ENCODE measurements around the gene ZFP92. TPM values are rescaled to one million over a fixed set of nuclear protein-coding genes. Genes with fewer than 3 reads are reported as not detected.

Gene ZFP92
- total and polyA plus RNA-seq, 9 donors = 0.62 to 1.1 (median 0.88) TPM

- 84% methylated on average over 26 of the region's 30 CpGs for WGBS (ENCODE audit: insufficient coverage)
- H3K36me3 ChIP-seq (ENCODE audit: control insufficient read depth, insufficient read depth, low read length) = no peaks in the 10 kb centered on the region
- H3K4me3 ChIP-seq (ENCODE audit: low read length) = no peak within 1 kb of the TSS
- H3K27ac ChIP-seq (ENCODE audit: low read length) = no peak within 1 kb of the TSS
- DNase-seq = no peak
- H3K4me1 ChIP-seq (ENCODE audit: control insufficient read depth, insufficient read depth, low read length) = peaks cover 4% of the 10 kb centered on the region
- no peaks in the 10 kb centered on the region for H3K27me3 ChIP-seq (ENCODE audit: control insufficient read depth, insufficient read depth, low read length)
- no peaks in the 10 kb centered on the region for H3K9me3 ChIP-seq (replicated peaks; ENCODE audit: control insufficient read depth, low read depth, low read length)
These were observed 34.8 kb downstream of the ZFP92 start, which contains the start of gene TREX2 for GRCh38 chrX:153445856-153446635. Gene TREX2, minus strand, starts transcription at chrX:153446056. Its CDS starts 626 bp downstream, at chrX:153445430.

- no peaks in the 10 kb centered on the region for H3K36me3 ChIP-seq (ENCODE audit: control insufficient read depth, insufficient read depth, low read length)
These were observed 35.3 kb downstream of the ZFP92 start for GRCh38 chrX:153446636-153446936.

GRCh38 chrX:153446950-153447580 is 35.8 kb downstream of the ZFP92 start:
- Histone ChIP-seq H3K36me3 (ENCODE audit: control insufficient read depth, insufficient read depth, low read length) (no peaks in the 10 kb centered on the region), H3K9me3 (replicated peaks; ENCODE audit: control insufficient read depth, low read depth, low read length) (no peaks in the 10 kb centered on the region), H3K4me3 (ENCODE audit: low read length) (no peak overlapping the region), H3K27ac (ENCODE audit: low read length) (no peak overlapping the region), H3K27me3 (ENCODE audit: control insufficient read depth, insufficient read depth, low read length) (no peaks in the 10 kb centered on the region), H3K4me1 (ENCODE audit: control insufficient read depth, insufficient read depth, low read length) (peaks cover 4% of the 10 kb centered on the region)
- no peak for DNase-seq
- WGBS (ENCODE audit: insufficient coverage) = 83% methylated on average over 15 of the region's 17 CpGs

More at GRCh38 chrX:153446636-153446936, 35.3 kb downstream of the ZFP92 start:
- no peak for DNase-seq
- H3K4me1 ChIP-seq (ENCODE audit: control insufficient read depth, insufficient read depth, low read length) = peaks cover 4% of the 10 kb centered on the region
- WGBS (ENCODE audit: insufficient coverage) = 76% methylated on average over 7 of the region's 10 CpGs
- no peak overlapping the region for H3K27ac ChIP-seq (ENCODE audit: low read length)
- H3K9me3 ChIP-seq (replicated peaks; ENCODE audit: control insufficient read depth, low read depth, low read length) = no peaks in the 10 kb centered on the region
- H3K4me3 ChIP-seq (ENCODE audit: low read length) = no peak overlapping the region
- no peaks in the 10 kb centered on the region for H3K27me3 ChIP-seq (ENCODE audit: control insufficient read depth, insufficient read depth, low read length)

GRCh38 chrX:153447581-153447960 is 36.3 kb downstream of the ZFP92 start:
- H3K27me3 ChIP-seq (ENCODE audit: control insufficient read depth, insufficient read depth, low read length) = no peaks in the 10 kb centered on the region
- no peaks in the 10 kb centered on the region for H3K36me3 ChIP-seq (ENCODE audit: control insufficient read depth, insufficient read depth, low read length)
- peaks cover 4% of the 10 kb centered on the region for H3K4me1 ChIP-seq (ENCODE audit: control insufficient read depth, insufficient read depth, low read length)
- H3K27ac ChIP-seq (ENCODE audit: low read length) = no peak overlapping the region
- H3K4me3 ChIP-seq (ENCODE audit: low read length) = no peak overlapping the region
- DNase-seq = no peak
- WGBS (ENCODE audit: insufficient coverage) = 82% methylated on average over 5 of the region's 8 CpGs
- H3K9me3 ChIP-seq (replicated peaks; ENCODE audit: control insufficient read depth, low read depth, low read length) = no peaks in the 10 kb centered on the region

GRCh38 chrX:153448556-153449367 is 37.5 kb downstream of the ZFP92 start:
- 89% methylated on average over 17 of the region's 21 CpGs for WGBS (ENCODE audit: insufficient coverage)
- H3K27me3 ChIP-seq (ENCODE audit: control insufficient read depth, insufficient read depth, low read length) = no peaks in the 10 kb centered on the region
- DNase-seq = no peak
- no peak overlapping the region for H3K27ac ChIP-seq (ENCODE audit: low read length)
- H3K36me3 ChIP-seq (ENCODE audit: control insufficient read depth, insufficient read depth, low read length) = peaks cover 3% of the 10 kb centered on the region
- no peaks in the 10 kb centered on the region for H3K9me3 ChIP-seq (replicated peaks; ENCODE audit: control insufficient read depth, low read depth, low read length)
- no peak overlapping the region for H3K4me3 ChIP-seq (ENCODE audit: low read length)
- H3K4me1 ChIP-seq (ENCODE audit: control insufficient read depth, insufficient read depth, low read length) = peaks cover 4% of the 10 kb centered on the region

- Histone ChIP-seq H3K27me3 (ENCODE audit: control insufficient read depth, insufficient read depth, low read length) (no peaks in the 10 kb centered on the region), H3K4me1 (ENCODE audit: control insufficient read depth, insufficient read depth, low read length) (peaks cover 10% of the 10 kb centered on the region), H3K36me3 (ENCODE audit: control insufficient read depth, insufficient read depth, low read length) (peaks cover 6% of the 10 kb centered on the region), H3K9me3 (replicated peaks; ENCODE audit: control insufficient read depth, low read depth, low read length) (no peaks in the 10 kb centered on the region), H3K27ac (ENCODE audit: low read length) (no peak overlapping the region), H3K4me3 (ENCODE audit: low read length) (no peak overlapping the region)
- DNase-seq = no peak
- 86% methylated on average over 13 of the region's 15 CpGs for WGBS (ENCODE audit: insufficient coverage)
These were observed 38.3 kb downstream of the ZFP92 start for GRCh38 chrX:153449368-153450113.

GRCh38 chrX:153450114-153450948 is 39.1 kb downstream of the ZFP92 start:
- peaks cover 10% of the 10 kb centered on the region for H3K36me3 ChIP-seq (ENCODE audit: control insufficient read depth, insufficient read depth, low read length)
- no peak for DNase-seq
- H3K27ac ChIP-seq (ENCODE audit: low read length) = no peak overlapping the region
- peaks cover 18% of the 10 kb centered on the region for H3K4me1 ChIP-seq (ENCODE audit: control insufficient read depth, insufficient read depth, low read length)
- H3K4me3 ChIP-seq (ENCODE audit: low read length) = no peak overlapping the region
- WGBS (ENCODE audit: insufficient coverage) = 89% methylated on average over 20 of the region's 26 CpGs
- H3K27me3 ChIP-seq (ENCODE audit: control insufficient read depth, insufficient read depth, low read length) = no peaks in the 10 kb centered on the region
- H3K9me3 ChIP-seq (replicated peaks; ENCODE audit: control insufficient read depth, low read depth, low read length) = no peaks in the 10 kb centered on the region

GRCh38 chrX:153450949-153451277 is 39.6 kb downstream of the ZFP92 start:
- DNase-seq = no peak
- H3K27ac ChIP-seq (ENCODE audit: low read length) = no peak overlapping the region
- WGBS (ENCODE audit: insufficient coverage) = 83% methylated on average over 3 of the region's 8 CpGs
- H3K4me3 ChIP-seq (ENCODE audit: low read length) = no peak overlapping the region
- H3K36me3 ChIP-seq (ENCODE audit: control insufficient read depth, insufficient read depth, low read length) = peaks cover 10% of the 10 kb centered on the region
- H3K4me1 ChIP-seq (ENCODE audit: control insufficient read depth, insufficient read depth, low read length) = peaks cover 23% of the 10 kb centered on the region
- no peaks in the 10 kb centered on the region for H3K27me3 ChIP-seq (ENCODE audit: control insufficient read depth, insufficient read depth, low read length)
- H3K9me3 ChIP-seq (replicated peaks; ENCODE audit: control insufficient read depth, low read depth, low read length) = no peaks in the 10 kb centered on the region

- no peaks in the 10 kb centered on the region for H3K9me3 ChIP-seq (replicated peaks; ENCODE audit: control insufficient read depth, low read depth, low read length)
- H3K4me3 ChIP-seq (ENCODE audit: low read length) = no peak overlapping the region
- peaks cover 10% of the 10 kb centered on the region for H3K36me3 ChIP-seq (ENCODE audit: control insufficient read depth, insufficient read depth, low read length)
- H3K4me1 ChIP-seq (ENCODE audit: control insufficient read depth, insufficient read depth, low read length) = peaks cover 58% of the 10 kb centered on the region
- peak overlapping the region; percentile 59 for H3K27ac ChIP-seq (ENCODE audit: low read length)
- H3K27me3 ChIP-seq (ENCODE audit: control insufficient read depth, insufficient read depth, low read length) = peaks cover 2% of the 10 kb centered on the region
- DNase-seq = no peak
- WGBS (ENCODE audit: insufficient coverage) = 92% methylated on average over 16 of the region's 16 CpGs
These were observed 43.8 kb downstream of the ZFP92 start for GRCh38 chrX:153454901-153455550.

All from muscle of leg (tissue), 11 donors.